HG02970 (cell line): ENCODE measurements around the gene TLX3.
A peak's percentile ranks its signal among the peaks of the same experiment; 100 is the strongest.
"Not testable (repeated sequence)": the region's sequence is repeated elsewhere in the genome, so short reads cannot be mapped to it uniquely, and the experiment has no call there.

Source experiments
- ATAC-seq: cut with Tn5 transposase; IDR thresholded peaks from one replicate; pipeline ENCODE4 v1.9.1; 2021; ENCODE audit warnings: mild to moderate bottlenecking, moderate library complexity, moderate number of reproducible peaks; ENCODE audit not compliant: unreplicated experiment, low FRiP score

The TLX3 gene

DNA sequence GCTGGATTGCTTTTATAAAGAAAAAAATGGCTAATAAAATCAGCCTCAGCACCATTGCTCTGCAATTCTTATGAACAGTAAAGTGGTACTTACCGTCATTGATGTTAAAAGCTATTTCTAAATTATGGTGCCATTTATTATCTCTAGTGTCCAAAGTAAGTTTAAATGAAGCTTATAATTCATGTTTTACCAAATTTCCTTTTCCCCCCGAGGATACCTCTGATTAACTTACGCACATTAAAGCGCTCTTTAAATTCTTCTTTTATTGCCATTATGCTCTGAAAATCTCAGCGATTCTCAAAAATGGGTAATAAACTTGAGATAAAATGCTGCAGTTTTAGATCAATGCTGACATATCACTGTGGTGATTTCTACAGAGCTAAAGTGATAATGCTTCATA is 13.5 kb downstream of the TLX3 start:
- no peak for ATAC-seq

GRCh38 chr5:171323007-171323406 is 14.0 kb downstream of the TLX3 start:
- no peak for ATAC-seq

- ATAC-seq = no peak
Measured at GRCh38 chr5:171323806-171324632, 15.0 kb downstream of the TLX3 start.

GRCh38 chr5:171330021-171330420 is 21.0 kb downstream of the TLX3 start:
- no peak for ATAC-seq

GRCh38 chr5:171335616-171336015 is 26.6 kb downstream of the TLX3 start:
- no peak for ATAC-seq

DNA sequence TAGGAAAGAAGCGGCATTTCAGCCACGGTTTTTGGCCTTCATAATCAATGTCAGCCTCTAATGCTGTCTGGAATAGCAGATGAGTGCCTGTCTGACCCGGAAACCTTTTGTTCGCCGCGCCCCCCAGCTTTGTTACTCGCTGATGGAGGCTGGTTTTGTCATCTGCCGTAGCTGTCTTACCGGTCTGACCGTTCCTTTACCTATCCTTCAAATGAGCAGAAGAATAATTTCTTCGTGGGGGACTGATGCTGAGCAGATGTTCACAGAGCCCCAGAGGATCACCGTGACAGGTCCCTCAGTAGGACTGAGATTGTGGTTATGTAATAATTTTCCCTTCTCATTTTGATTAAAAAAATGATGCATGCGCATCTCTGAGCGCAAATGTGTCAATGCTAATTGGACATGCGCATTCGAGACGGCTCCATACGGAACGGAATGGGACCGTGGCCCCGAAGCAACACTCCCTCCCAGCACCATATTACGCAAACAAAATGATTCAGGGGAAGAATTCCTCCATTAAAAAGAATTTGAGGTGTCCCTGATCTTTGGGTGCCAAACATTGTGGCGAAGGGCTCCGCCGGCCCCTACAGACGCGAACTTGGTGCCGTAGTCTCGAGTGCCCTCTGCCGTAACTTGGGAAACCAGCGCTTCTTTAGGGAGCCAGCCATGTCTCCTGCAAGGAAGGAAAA is 27.6 kb downstream of the TLX3 start:
- ATAC-seq = no peak

DNA sequence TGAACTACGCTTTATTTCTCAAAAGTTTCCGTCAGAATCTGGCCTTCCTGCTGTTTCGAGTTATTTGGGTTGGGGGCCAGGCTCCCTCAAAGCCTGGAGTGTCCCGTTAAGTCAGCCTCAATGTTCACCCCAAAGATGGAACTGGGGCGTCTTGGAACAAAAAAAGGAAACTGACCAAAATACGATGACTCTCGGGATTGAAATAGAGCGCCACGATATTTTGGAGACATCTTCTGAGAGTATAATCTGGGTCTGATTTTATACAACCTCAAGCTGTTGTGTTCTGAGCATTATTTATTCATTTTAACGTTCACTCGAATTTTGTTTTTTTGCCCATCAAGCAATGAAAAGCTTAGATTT is 28.1 kb downstream of the TLX3 start:
- ATAC-seq = no peak

DNA sequence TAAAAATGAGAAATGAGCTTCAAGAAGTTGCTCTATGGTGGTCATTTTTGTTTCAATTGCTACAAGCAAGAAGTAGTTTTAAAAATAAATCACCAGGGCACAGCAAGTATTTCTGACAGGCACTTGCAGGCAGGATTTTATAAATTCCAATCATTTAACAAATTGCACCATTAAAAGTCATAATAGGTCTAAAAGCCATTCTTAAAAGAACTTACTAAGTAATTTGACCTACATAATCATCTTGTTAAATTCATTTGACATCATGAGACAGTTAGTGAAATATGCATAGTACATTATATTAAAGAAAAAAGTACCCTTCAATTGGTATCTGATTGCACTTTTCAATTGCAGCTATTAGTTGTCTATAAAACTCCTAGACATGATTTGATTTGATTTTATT is 31.0 kb downstream of the TLX3 start:
- ATAC-seq = no peak

GRCh38 chr5:171340491-171340890 is 31.4 kb downstream of the TLX3 start:
- no peak for ATAC-seq

- ATAC-seq = no peak
Measured at GRCh38 chr5:171342362-171343111, 33.5 kb downstream of the TLX3 start.

- ATAC-seq = no peak
Measured at GRCh38 chr5:171344936-171345608, 36.0 kb downstream of the TLX3 start.

DNA sequence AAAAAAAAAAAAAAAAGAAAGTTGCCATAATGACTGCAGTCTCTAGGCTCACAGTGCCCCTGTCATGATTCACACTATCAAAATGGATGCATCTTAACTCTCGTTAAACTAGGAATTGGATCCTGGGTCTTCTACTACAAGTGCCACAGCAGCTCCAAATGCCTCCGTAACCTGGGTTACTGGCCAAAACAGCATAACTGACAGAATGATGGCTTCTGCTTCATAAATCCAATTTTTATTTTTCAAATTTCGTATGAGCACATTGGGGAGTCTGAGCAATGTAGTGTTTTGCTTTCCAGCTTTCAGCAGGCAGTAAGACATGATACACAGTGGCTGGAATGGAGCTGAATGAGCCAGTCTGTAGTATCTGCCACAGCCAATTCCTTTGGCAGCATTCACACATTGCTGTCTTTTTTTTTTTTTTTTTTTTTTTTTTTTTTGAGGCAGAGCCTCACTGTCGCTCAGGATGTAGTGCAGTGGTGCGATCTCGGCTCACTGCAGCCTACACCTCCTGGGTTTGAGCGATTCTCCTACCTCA is 42.6 kb downstream of the TLX3 start:
- ATAC-seq = no peak

GRCh38 chr5:171355302-171355724 is 46.3 kb downstream of the TLX3 start:
- ATAC-seq = peak; percentile 91

GRCh38 chr5:171357843-171358242 is 48.8 kb downstream of the TLX3 start:
- ATAC-seq = no peak

- not testable (repeated sequence) for ATAC-seq
Measured at GRCh38 chr5:171361151-171361550, 52.1 kb downstream of the TLX3 start.
